IMR-90 (cell line): ENCODE data around the gene SLC4A1AP. TPM values are rescaled to one million over a fixed set of nuclear protein-coding genes. Genes with fewer than 3 reads are reported as not detected.

Experiments used
- ATAC-seq: fragments of 200-7000 bp; cut with Tn5 transposase; 2 replicates; pipeline ENCODE4 v1.9.1; 2020; ENCODE audit warnings: low read depth, mild to moderate bottlenecking, moderate library complexity
- BruUV-seq: library from RNA; stranded (reverse); fragments of 400-500 nt; replicated peaks from 2 replicates; lab custom pipeline; 2021; lab: Mats Ljungman, UMichigan
- CTCF ChIA-PET: fragments of 300-600 bp; formaldehyde crosslinking; extraction: SDS; loops from one replicate; lab custom pipeline; 2021; ENCODE audit warnings: antibody characterized with exemption; lab: Yijun Ruan, JAX
- POLR2A ChIA-PET: fragments of 300-600 bp; sonication (Branson Sonifier 250); formaldehyde crosslinking; loops from one replicate; lab custom pipeline; 2022; ENCODE audit warnings: antibody characterized with exemption; ENCODE audit not compliant: unreplicated experiment; lab: Charles Lee
- DNase-seq: peaks from one replicate; pipeline ENCODE4 v3.0.0; 2013
- H2AFZ ChIP-seq: replicated peaks from 2 replicates; pipeline ENCODE3; 2013; ENCODE audit warnings: low read length, mild to moderate bottlenecking; ENCODE audit not compliant: poor library complexity
- H2AK5ac ChIP-seq: 2 replicates; pipeline ENCODE4 v1.6.1; 2013; ENCODE audit warnings: low read depth, low read length, inconsistent platforms
- H2AK9ac ChIP-seq: replicated peaks from 2 replicates; pipeline ENCODE3; 2013; ENCODE audit warnings: mild to moderate bottlenecking, low read depth, low read length, moderate library complexity; ENCODE audit not compliant: poor library complexity
- H2BK120ac ChIP-seq: 2 replicates; pipeline ENCODE4 v1.6.1; 2013; ENCODE audit warnings: low read depth, low read length, inconsistent platforms
- H2BK15ac ChIP-seq: 3 replicates; pipeline ENCODE4 v1.6.1; 2013; ENCODE audit warnings: low read depth, low read length, inconsistent platforms
- H2BK20ac ChIP-seq: 2 replicates; pipeline ENCODE4 v1.6.1; 2013; ENCODE audit warnings: low read depth, mild to moderate bottlenecking, inconsistent platforms, low read length, moderate library complexity
- H2BK5ac ChIP-seq: 2 replicates; pipeline ENCODE4 v1.6.1; 2013; ENCODE audit warnings: mild to moderate bottlenecking, low read depth, low read length, inconsistent platforms; ENCODE audit not compliant: poor library complexity, severe bottlenecking
- H3K14ac ChIP-seq: replicated peaks from 2 replicates; pipeline ENCODE4 v1.6.1; 2013; ENCODE audit warnings: low read depth, low read length, inconsistent platforms
- H3K18ac ChIP-seq: 2 replicates; pipeline ENCODE4 v1.6.1; 2013; ENCODE audit warnings: low read depth, low read length, control low read depth
- H3K23ac ChIP-seq: 2 replicates; pipeline ENCODE4 v1.6.1; 2013; ENCODE audit warnings: low read depth, low read length, inconsistent platforms
- H3K27ac ChIP-seq: 2 replicates; pipeline ENCODE4 v1.5.1; 2013; ENCODE audit warnings: mild to moderate bottlenecking, control low read depth, low read length; ENCODE audit not compliant: insufficient read depth
- H3K27me3 ChIP-seq: 2 replicates; pipeline ENCODE4 v1.6.1; 2013; ENCODE audit warnings: low read length; ENCODE audit not compliant: control insufficient read depth, insufficient read depth
- H3K36me3 ChIP-seq: 2 replicates; pipeline ENCODE4 v1.6.1; 2013; ENCODE audit warnings: low read length, mixed read lengths; ENCODE audit not compliant: control insufficient read depth, insufficient read depth
- H3K4ac ChIP-seq: 2 replicates; pipeline ENCODE4 v1.6.1; 2013; ENCODE audit warnings: low read depth, low read length, inconsistent platforms
- H3K4me1 ChIP-seq: 2 replicates; pipeline ENCODE4 v1.6.1; 2013; ENCODE audit warnings: low read length, mixed read lengths; ENCODE audit not compliant: control insufficient read depth, insufficient read depth
- H3K4me2 ChIP-seq: 2 replicates; pipeline ENCODE4 v1.6.1; 2013; ENCODE audit warnings: low read depth, mild to moderate bottlenecking, control low read depth, low read length, moderate library complexity
- H3K4me3 ChIP-seq: 2 replicates; pipeline ENCODE4 v1.5.1; 2013; ENCODE audit warnings: low read depth, mild to moderate bottlenecking, control low read depth, low read length, moderate library complexity; ENCODE audit not compliant: insufficient read depth
- H3K56ac ChIP-seq: 2 replicates; pipeline ENCODE4 v1.6.1; 2013; ENCODE audit warnings: low read length, inconsistent platforms; ENCODE audit not compliant: insufficient read depth; ENCODE audit errors: extremely low read depth
- H3K79me1 ChIP-seq, 2 experiments: 2 replicates each; pipeline ENCODE4 v1.6.1; 2013; ENCODE audit warnings: low read length in 2 of 2, inconsistent platforms in 1 of 2, low read depth in 1 of 2
- H3K9ac ChIP-seq: 2 replicates; pipeline ENCODE4 v1.6.1; 2013; ENCODE audit warnings: low read depth, low read length, control low read depth
- H3K9me1 ChIP-seq: 2 replicates; pipeline ENCODE4 v1.6.1; 2013; ENCODE audit warnings: low read length, inconsistent platforms; ENCODE audit not compliant: insufficient read depth
- H3K9me3 ChIP-seq: 2 replicates; pipeline ENCODE4 v1.6.1; 2013; ENCODE audit warnings: low read length; ENCODE audit not compliant: control insufficient read depth, insufficient read depth
- H4K20me1 ChIP-seq: 2 replicates; pipeline ENCODE4 v1.6.1; 2013; ENCODE audit warnings: low read length, inconsistent platforms; ENCODE audit not compliant: insufficient read depth
- H4K5ac ChIP-seq: 2 replicates; pipeline ENCODE4 v1.6.1; 2013; ENCODE audit warnings: mild to moderate bottlenecking, low read depth, low read length, control low read depth
- H4K8ac ChIP-seq, 2 experiments: 2 replicates each; pipeline ENCODE4 v1.6.1; 2013; ENCODE audit warnings: low read depth in 2 of 2, low read length in 2 of 2, control low read depth in 1 of 2, inconsistent platforms in 1 of 2
- H4K91ac ChIP-seq: 2 replicates; pipeline ENCODE4 v1.6.1; 2013; ENCODE audit warnings: low read depth, low read length, inconsistent platforms; ENCODE audit not compliant: insufficient read depth
- BHLHE40 ChIP-seq: fragments of 150-350 bp; IDR thresholded peaks from 2 replicates; pipeline ENCODE4 v1.6.1; 2016; ENCODE audit warnings: mild to moderate bottlenecking, low read depth, low read length
- CEBPB ChIP-seq: IDR thresholded peaks from 2 replicates; pipeline ENCODE4 v1.6.1; 2012; ENCODE audit warnings: low read depth, low read length, improper control_type of control experiment
- CHD1 ChIP-seq: IDR thresholded peaks from 2 replicates; pipeline ENCODE4 v1.6.1; 2012; ENCODE audit warnings: low read depth, low read length, improper control_type of control experiment
- FOS ChIP-seq: fragments of 150-350 bp; IDR thresholded peaks from 2 replicates; pipeline ENCODE4 v1.6.1; 2016; ENCODE audit warnings: low read depth, low read length
- MAFK ChIP-seq: IDR thresholded peaks from 2 replicates; pipeline ENCODE4 v1.6.1; 2012; ENCODE audit warnings: low read depth, low read length, improper control_type of control experiment
- MAZ ChIP-seq: IDR thresholded peaks from 2 replicates; pipeline ENCODE4 v1.6.1; 2012; ENCODE audit warnings: low read depth, mild to moderate bottlenecking, low read length, improper control_type of control experiment, moderate library complexity, borderline replicate concordance
- MXI1 ChIP-seq: IDR thresholded peaks from 2 replicates; pipeline ENCODE4 v1.6.1; 2012; ENCODE audit warnings: low read depth, mild to moderate bottlenecking, low read length, moderate library complexity, borderline replicate concordance
- POLR2A ChIP-seq: IDR thresholded peaks from 2 replicates; pipeline ENCODE4 v1.6.1; 2012; ENCODE audit warnings: mild to moderate bottlenecking, low read depth, low read length
- RAD21 ChIP-seq: IDR thresholded peaks from 2 replicates; pipeline ENCODE4 v1.6.1; 2012; ENCODE audit warnings: low read length, improper control_type of control experiment
- RCOR1 ChIP-seq: IDR thresholded peaks from 2 replicates; pipeline ENCODE4 v1.6.1; 2012; ENCODE audit warnings: mild to moderate bottlenecking, low read length, improper control_type of control experiment; ENCODE audit not compliant: insufficient replicate concordance
- RFX5 ChIP-seq: IDR thresholded peaks from 2 replicates; pipeline ENCODE4 v1.8.0; 2012; ENCODE audit warnings: low read depth, mild to moderate bottlenecking, low read length, moderate library complexity
- SMC3 ChIP-seq: fragments of 150-350 bp; IDR thresholded peaks from 2 replicates; pipeline ENCODE4 v1.6.1; 2016; ENCODE audit warnings: low read depth, mild to moderate bottlenecking, antibody characterized with exemption, low read length, moderate library complexity
- WGBS, 2 experiments: methylation state at CpG; one replicate each; pipeline versions ENCODE4 v1.1.5 to v1.1.7; 2013; ENCODE audit warnings: missing lambda C conversion rate in 2 of 2; ENCODE audit not compliant: insufficient read length in 1 of 2; ENCODE audit errors: extremely low coverage in 2 of 2; 5-methylcytosine and 5-hydroxymethylcytosine counted together
- dilution Hi-C: fragments of 300-500 bp; cut with HindIII; formaldehyde crosslinking; loops from one replicate; pipeline ENCODE4 v1.14.3; 2018; ENCODE audit warnings: low sequenced_read_pairs; ENCODE audit not compliant: unreplicated experiment
- in situ Hi-C: fragments of 300-500 bp; cut with MboI; formaldehyde crosslinking; loops from 3 replicates; pipeline ENCODE4 v1.14.3; 2019; ENCODE audit warnings: low sequenced_read_pairs, inconsistent platforms, mixed read lengths
- intact Hi-C: fragments of 100-400 bp; cut with micrococcal nuclease; formaldehyde crosslinking; loops from 2 replicates; pipeline ENCODE4 v1.10.0; 2022
- polyA plus RNA-seq, 3 experiments: library from polyadenylated mRNA; depleted of rRNA; stranded (reverse); fragments of >200 nt; gene quantifications; 2 replicates each; pipeline ENCODE4 v1.2.3, GENCODE V29; 2012; ENCODE audit warnings: low replicate concordance in 1 of 3
- total RNA-seq: library from RNA; depleted of rRNA; stranded (reverse); fragments of >200 nt; gene quantifications from 2 replicates; pipeline ENCODE4 v1.2.3, GENCODE V29; 2012
- TF ChIP-seq, protein P1 (sequence below): fragments of 150-350 bp; IDR thresholded peaks from 2 replicates; pipeline ENCODE4 v1.6.1; 2016; ENCODE audit warnings: low read depth, mild to moderate bottlenecking, low read length, moderate library complexity, borderline replicate concordance
- TF ChIP-seq, protein P2 (sequence below): fragments of 150-350 bp; IDR thresholded peaks from 2 replicates; pipeline ENCODE4 v1.6.1; 2017; ENCODE audit warnings: mild to moderate bottlenecking, antibody characterized with exemption, low read length, low read depth
- TF ChIP-seq, protein P3 (sequence below): conservative IDR thresholded peaks from 2 replicates; pipeline ENCODE4 v1.5.1; 2012; ENCODE audit warnings: mild to moderate bottlenecking, low read depth, low read length, improper control_type of control experiment

Gene SLC4A1AP
- total and polyA plus RNA-seq, 2 of the 4 experiments (the other 2 are of a cell fraction): 11.7 to 13.6 TPM

DNA sequence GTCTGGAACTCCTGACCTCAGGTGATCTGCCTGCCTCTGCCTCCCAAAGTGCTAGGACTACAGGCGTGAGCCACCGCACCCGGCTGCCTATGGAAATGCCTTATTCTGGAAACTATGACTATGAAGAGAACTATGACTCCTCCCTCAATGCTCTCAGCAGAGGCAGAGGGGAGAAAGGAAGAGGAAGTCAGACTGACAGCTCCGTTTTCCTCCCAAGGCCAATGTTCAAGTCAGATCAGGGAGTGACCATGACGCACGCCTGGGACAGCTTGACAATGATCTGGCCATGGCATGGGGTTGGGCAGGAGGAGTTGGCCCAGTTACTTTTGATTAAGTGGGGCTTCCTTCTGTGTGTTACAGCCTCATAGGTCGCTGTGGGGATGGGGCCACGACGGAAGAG, 63.6 kb downstream of the SLC4A1AP start:
- dilution Hi-C loops: no loop called here
- peak overlapping the region; percentile 64 for H2AFZ ChIP-seq
- CTCF ChIA-PET: no interaction called here

More for the DNA sequence above, 63.6 kb downstream of the SLC4A1AP start:
- Histone ChIP-seq H3K4me3 (no peak overlapping the region), H3K23ac (no peak overlapping the region), H3K9ac (no peak overlapping the region), H2BK120ac (no peak overlapping the region), H3K79me1 (no peaks in the 10 kb centered on the region), H3K56ac (no peak overlapping the region), H3K18ac (no peak overlapping the region), H4K8ac (no peak overlapping the region), H2BK5ac (no peak overlapping the region), H4K91ac (no peak overlapping the region), H3K36me3 (no peaks in the 10 kb centered on the region), H3K4me1 (peaks cover 8% of the 10 kb centered on the region), H4K5ac (no peak overlapping the region), H3K27me3 (no peaks in the 10 kb centered on the region), H2BK15ac (no peak overlapping the region), H2AK9ac (no peak overlapping the region), H3K14ac (no peak overlapping the region; the same call in 1 of the 2 replicates), H3K4ac (no peak overlapping the region), H3K9me3 (no peaks in the 10 kb centered on the region), H2BK20ac (no peak overlapping the region; the same call in 1 of the 2 replicates), H3K4me2 (no peak overlapping the region), H3K27ac (no peak overlapping the region), H3K9me1 (peaks cover 3% of the 10 kb centered on the region; the same call in 1 of the 2 replicates), H4K20me1 (no peaks in the 10 kb centered on the region), H2AK5ac (peak overlapping the region; percentile 36; the same call in 1 of the 2 replicates)
- no peak for TF ChIP-seq BHLHE40
- TF ChIP-seq MAFK: no peak
- TF ChIP-seq RAD21: no peak
- no peak for TF ChIP-seq POLR2A
- TF ChIP-seq MXI1: no peak
- TF ChIP-seq, protein P1, sequence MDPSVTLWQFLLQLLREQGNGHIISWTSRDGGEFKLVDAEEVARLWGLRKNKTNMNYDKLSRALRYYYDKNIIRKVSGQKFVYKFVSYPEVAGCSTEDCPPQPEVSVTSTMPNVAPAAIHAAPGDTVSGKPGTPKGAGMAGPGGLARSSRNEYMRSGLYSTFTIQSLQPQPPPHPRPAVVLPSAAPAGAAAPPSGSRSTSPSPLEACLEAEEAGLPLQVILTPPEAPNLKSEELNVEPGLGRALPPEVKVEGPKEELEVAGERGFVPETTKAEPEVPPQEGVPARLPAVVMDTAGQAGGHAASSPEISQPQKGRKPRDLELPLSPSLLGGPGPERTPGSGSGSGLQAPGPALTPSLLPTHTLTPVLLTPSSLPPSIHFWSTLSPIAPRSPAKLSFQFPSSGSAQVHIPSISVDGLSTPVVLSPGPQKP: no peak
- TF ChIP-seq SMC3: no peak
- TF ChIP-seq RFX5: no peak
- TF ChIP-seq, protein P2, sequence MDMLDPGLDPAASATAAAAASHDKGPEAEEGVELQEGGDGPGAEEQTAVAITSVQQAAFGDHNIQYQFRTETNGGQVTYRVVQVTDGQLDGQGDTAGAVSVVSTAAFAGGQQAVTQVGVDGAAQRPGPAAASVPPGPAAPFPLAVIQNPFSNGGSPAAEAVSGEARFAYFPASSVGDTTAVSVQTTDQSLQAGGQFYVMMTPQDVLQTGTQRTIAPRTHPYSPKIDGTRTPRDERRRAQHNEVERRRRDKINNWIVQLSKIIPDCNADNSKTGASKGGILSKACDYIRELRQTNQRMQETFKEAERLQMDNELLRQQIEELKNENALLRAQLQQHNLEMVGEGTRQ: no peak
- TF ChIP-seq FOS: no peak
- TF ChIP-seq CHD1: no peak
- no peak for TF ChIP-seq CEBPB
- TF ChIP-seq MAZ: no peak
- TF ChIP-seq RCOR1: no peak
- TF ChIP-seq, protein P3, sequence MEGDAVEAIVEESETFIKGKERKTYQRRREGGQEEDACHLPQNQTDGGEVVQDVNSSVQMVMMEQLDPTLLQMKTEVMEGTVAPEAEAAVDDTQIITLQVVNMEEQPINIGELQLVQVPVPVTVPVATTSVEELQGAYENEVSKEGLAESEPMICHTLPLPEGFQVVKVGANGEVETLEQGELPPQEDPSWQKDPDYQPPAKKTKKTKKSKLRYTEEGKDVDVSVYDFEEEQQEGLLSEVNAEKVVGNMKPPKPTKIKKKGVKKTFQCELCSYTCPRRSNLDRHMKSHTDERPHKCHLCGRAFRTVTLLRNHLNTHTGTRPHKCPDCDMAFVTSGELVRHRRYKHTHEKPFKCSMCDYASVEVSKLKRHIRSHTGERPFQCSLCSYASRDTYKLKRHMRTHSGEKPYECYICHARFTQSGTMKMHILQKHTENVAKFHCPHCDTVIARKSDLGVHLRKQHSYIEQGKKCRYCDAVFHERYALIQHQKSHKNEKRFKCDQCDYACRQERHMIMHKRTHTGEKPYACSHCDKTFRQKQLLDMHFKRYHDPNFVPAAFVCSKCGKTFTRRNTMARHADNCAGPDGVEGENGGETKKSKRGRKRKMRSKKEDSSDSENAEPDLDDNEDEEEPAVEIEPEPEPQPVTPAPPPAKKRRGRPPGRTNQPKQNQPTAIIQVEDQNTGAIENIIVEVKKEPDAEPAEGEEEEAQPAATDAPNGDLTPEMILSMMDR: no peak
- ATAC-seq (no peak), DNase-seq (no peak)
- POLR2A ChIA-PET: no interaction called here
- in situ Hi-C loops: no loop called here
- WGBS, 2 experiments: 69% methylated on average over 2 of the region's 9 CpGs; no CpG with 5 or more reads in 1 of the 2 experiments
- intact Hi-C loops: no loop called here
- BruUV-seq: no TSS peak
